Fibroblast of lung (primary cell): Measurements from ENCODE around the gene IRF1. TPM values are rescaled to one million over a fixed set of nuclear protein-coding genes. Genes with fewer than 3 reads are reported as not detected.

Experiments used
- DNase-seq, 2 donors: peaks; one replicate each; pipeline versions ENCODE4 v3.0.0 to v3.0.0-alpha.2; 2010; ENCODE audit warnings: low read depth in 2 of 2
- H2AFZ ChIP-seq: 2 replicates; pipeline ENCODE4 v1.5.1; 2012; ENCODE audit warnings: low read length, control low read depth, inconsistent platforms
- H3K27ac ChIP-seq: 2 replicates; pipeline ENCODE4 v1.5.1; 2011; ENCODE audit warnings: low read length, control low read depth; ENCODE audit not compliant: insufficient read depth
- H3K27me3 ChIP-seq: 2 replicates; pipeline ENCODE4 v1.5.1; 2011; ENCODE audit warnings: mild to moderate bottlenecking, low read length; ENCODE audit not compliant: control insufficient read depth, insufficient read depth
- H3K36me3 ChIP-seq: 2 replicates; pipeline ENCODE4 v1.5.1; 2011; ENCODE audit warnings: low read length; ENCODE audit not compliant: control insufficient read depth, insufficient read depth
- H3K4me1 ChIP-seq: 2 replicates; pipeline ENCODE4 v1.5.1; 2011; ENCODE audit warnings: low read length; ENCODE audit not compliant: control insufficient read depth, insufficient read depth; ENCODE audit errors: extremely low read depth
- H3K4me2 ChIP-seq: 2 replicates; pipeline ENCODE4 v1.5.1; 2011; ENCODE audit warnings: low read length, control low read depth; ENCODE audit not compliant: insufficient read depth; ENCODE audit errors: extremely low read depth
- H3K4me3 ChIP-seq, 4 experiments: fragments of 200-600 bp in 1 of 4; sonication (generic) in 1 of 4; replicated peaks in 1 of 4; 2 replicates each; pipeline ENCODE4 v1.5.1; 2011 to 2016; ENCODE audit warnings: low read length in 4 of 4, low read depth in 3 of 4, mild to moderate bottlenecking in 3 of 4, control low read depth in 2 of 4, inconsistent platforms in 1 of 4, mixed read lengths in 1 of 4; ENCODE audit not compliant: insufficient read depth in 1 of 4; ENCODE audit errors: control extremely low read depth in 1 of 4
- H3K79me2 ChIP-seq: 2 replicates; pipeline ENCODE4 v1.5.1; 2012; ENCODE audit warnings: mild to moderate bottlenecking, low read length, inconsistent platforms; ENCODE audit not compliant: control insufficient read depth, insufficient read depth
- H3K9ac ChIP-seq: 2 replicates; pipeline ENCODE4 v1.5.1; 2011; ENCODE audit warnings: mild to moderate bottlenecking, low read length, control low read depth; ENCODE audit not compliant: insufficient read depth
- H3K9me3 ChIP-seq: 2 replicates; pipeline ENCODE4 v1.5.1; 2012; ENCODE audit warnings: low read depth, low read length; ENCODE audit not compliant: control insufficient read depth, insufficient read depth
- H4K20me1 ChIP-seq: 2 replicates; pipeline ENCODE4 v1.5.1; 2011; ENCODE audit warnings: low read length; ENCODE audit not compliant: control insufficient read depth, insufficient read depth; ENCODE audit errors: extremely low read depth
- CTCF ChIP-seq, 2 donors: IDR thresholded peaks in 1 of 2; conservative IDR thresholded peaks in 1 of 2; 1 replicate in 1 of 2; 2 replicates in 1 of 2; pipeline ENCODE4 v1.5.1; 2011 to 2012; ENCODE audit warnings: low read length in 2 of 2, control low read depth in 1 of 2, inconsistent platforms in 1 of 2, low read depth in 1 of 2, mild to moderate bottlenecking in 1 of 2
- EZH2 ChIP-seq: IDR thresholded peaks from 2 replicates; pipeline ENCODE4 v1.5.1; 2012; ENCODE audit warnings: low read length, control low read depth, mild to moderate bottlenecking; ENCODE audit errors: missing control alignments
- polyA plus RNA-seq, 2 donors: library from polyadenylated mRNA; depleted of rRNA in 1 of 2; stranded (reverse) in 1 of 2; unstranded in 1 of 2; fragments of >200 nt; gene quantifications; 2 replicates each; pipeline ENCODE4 v1.2.1, GENCODE V29; 2011 to 2012; ENCODE audit warnings: missing spikeins in 1 of 2
- total RNA-seq: library from RNA; depleted of rRNA; stranded (reverse); fragments of >200 nt; gene quantifications from 2 replicates; pipeline ENCODE4 v1.2.1, GENCODE V29; 2014

IRF1 gene
- total and polyA plus RNA-seq, 2 donors (not counting 1 experiment from before 2014, with no cell fraction given), result 34.7 to 37.6 TPM

GRCh38 chr5:132457371-132458225 lies 33.0 kb downstream of the IRF1 start:
- no peaks in the 10 kb centered on the region for H4K20me1 ChIP-seq
- no peak overlapping the region for H3K9ac ChIP-seq
- H3K4me1 ChIP-seq, result peaks cover 40% of the 10 kb centered on the region
- peak overlapping the region; percentile 0 for H3K4me2 ChIP-seq
- H3K27me3 ChIP-seq, result no peaks in the 10 kb centered on the region
- H2AFZ ChIP-seq, result no peak overlapping the region
- H3K4me3 ChIP-seq, result no peak overlapping the region
- DNase-seq, result peak; percentile 67 to 93
- no peaks in the 10 kb centered on the region for H3K79me2 ChIP-seq
- TF ChIP-seq CTCF (conservative IDR thresholded peaks at IDR 0.05 in 1 of 2, IDR thresholded peaks at IDR 0.05 in 1 of 2; ENCODE audit: low read depth in 1 of 2, low read length in 2 of 2), result no peak
- TF ChIP-seq EZH2, result no peak
- H3K9me3 ChIP-seq, result no peaks in the 10 kb centered on the region
- peaks cover 1% of the 10 kb centered on the region for H3K36me3 ChIP-seq
- H3K27ac ChIP-seq, result peak overlapping the region; percentile 67

- peak overlapping the region; percentile 67 for H3K27ac ChIP-seq
- DNase-seq, result no peak
- no peak overlapping the region for H3K9ac ChIP-seq
- H3K9me3 ChIP-seq, result no peaks in the 10 kb centered on the region
- H3K4me3 ChIP-seq, result no peak overlapping the region
- peaks cover 40% of the 10 kb centered on the region for H3K4me1 ChIP-seq
- H4K20me1 ChIP-seq, result no peaks in the 10 kb centered on the region
- no peaks in the 10 kb centered on the region for H3K79me2 ChIP-seq
- H3K27me3 ChIP-seq, result no peaks in the 10 kb centered on the region
- TF ChIP-seq EZH2, result no peak
- TF ChIP-seq CTCF (conservative IDR thresholded peaks at IDR 0.05 in 1 of 2, IDR thresholded peaks at IDR 0.05 in 1 of 2; ENCODE audit: low read depth in 1 of 2, low read length in 2 of 2), result no peak
- peak overlapping the region; percentile 0 for H3K4me2 ChIP-seq
- H2AFZ ChIP-seq, result no peak overlapping the region
- H3K36me3 ChIP-seq, result peaks cover 1% of the 10 kb centered on the region
Measured at GRCh38 chr5:132456987-132457361, 33.6 kb downstream of the IRF1 start.

GRCh38 chr5:132456296-132456986 lies 34.1 kb downstream of the IRF1 start:
- Histone ChIP-seq H3K9me3 (no peaks in the 10 kb centered on the region), H3K4me1 (peaks cover 42% of the 10 kb centered on the region), H3K4me2 (no peak overlapping the region), H3K79me2 (no peaks in the 10 kb centered on the region), H3K4me3 (no peak overlapping the region), H3K36me3 (peaks cover 1% of the 10 kb centered on the region), H3K27me3 (no peaks in the 10 kb centered on the region), H2AFZ (no peak overlapping the region), H4K20me1 (no peaks in the 10 kb centered on the region), H3K9ac (no peak overlapping the region), H3K27ac (peak overlapping the region; percentile 67)
- TF ChIP-seq EZH2 (no peak), CTCF (conservative IDR thresholded peaks at IDR 0.05 in 1 of 2, IDR thresholded peaks at IDR 0.05 in 1 of 2; ENCODE audit: low read depth in 1 of 2, low read length in 2 of 2) (no peak)
- peak in 1 of 2 donors; percentile 73 for DNase-seq
